CD4-positive, alpha-beta T cell treated with Interleukin-17A for 1 hour (primary cell): ENCODE results near the gene VEPH1.

Source experiments
- DNase-seq: peaks from one replicate; pipeline ENCODE4 v3.0.0-alpha.2; 2020

The VEPH1 gene

DNA sequence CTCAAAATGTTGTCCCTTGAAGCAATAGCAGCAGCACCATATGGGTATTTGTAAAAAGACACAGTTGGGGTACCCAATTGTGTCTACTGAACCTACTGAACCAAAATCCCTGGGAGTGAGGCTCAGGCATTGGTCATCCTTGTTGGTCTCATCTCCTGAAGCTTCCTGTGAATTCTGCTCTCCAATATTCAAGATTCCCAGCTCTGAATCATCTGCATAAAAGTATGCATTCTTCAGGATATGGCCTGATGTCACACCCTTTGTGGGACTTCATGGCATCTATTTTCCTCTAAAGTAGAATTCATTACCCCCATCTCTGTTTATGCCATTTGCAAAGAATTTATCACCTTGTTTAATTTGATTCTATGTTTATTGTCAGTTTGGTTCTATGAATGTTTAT, 79.9 kb downstream of the VEPH1 start:
- no peak for DNase-seq

DNA sequence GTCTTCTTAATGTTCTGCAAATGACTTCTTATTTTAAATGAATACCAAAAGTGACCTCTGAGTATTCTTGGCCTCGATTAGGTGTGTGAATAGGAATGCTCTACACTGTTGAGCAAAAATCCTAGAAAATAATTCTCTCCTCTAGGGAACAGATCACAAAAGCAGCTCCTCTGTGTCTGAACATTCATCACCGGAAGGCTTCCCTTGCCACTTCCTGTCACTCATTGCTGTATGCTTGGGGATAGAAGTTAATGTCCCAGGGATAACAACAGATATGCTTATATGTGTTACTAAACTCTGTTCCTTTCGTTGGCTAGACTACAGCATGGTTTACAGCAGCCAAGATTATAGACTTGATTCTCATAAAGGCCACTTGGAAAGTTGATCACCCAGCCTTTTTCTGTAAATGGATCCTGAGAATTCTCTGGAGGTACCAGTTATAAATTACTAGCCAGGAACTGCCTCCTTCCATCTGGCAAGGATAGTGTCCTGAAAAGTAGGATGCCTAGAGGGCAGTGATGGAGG, 82.5 kb downstream of the VEPH1 start:
- DNase-seq = no peak

DNA sequence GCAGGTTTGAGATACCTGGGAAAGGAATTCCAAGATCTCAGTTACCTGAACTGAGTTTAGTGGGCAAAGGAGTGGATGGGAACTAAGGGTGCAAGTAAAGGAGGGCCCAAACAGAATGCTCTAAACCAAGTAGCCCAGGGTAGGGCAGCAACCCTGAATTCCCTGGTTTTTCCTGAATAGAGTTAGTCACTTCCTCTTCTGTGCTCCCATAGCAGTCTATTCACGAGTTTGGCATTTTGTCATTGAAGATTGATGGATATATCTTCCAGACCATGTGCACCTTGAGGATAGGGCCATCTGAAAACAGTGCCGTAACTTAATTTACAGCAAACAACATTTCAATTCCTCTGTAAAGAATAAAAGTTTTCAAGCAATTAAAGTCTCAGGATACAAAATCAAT, 85.1 kb downstream of the VEPH1 start:
- DNase-seq = no peak

- DNase-seq = no peak
Measured at GRCh38 chr3:157417247-157417646, 86.0 kb downstream of the VEPH1 start.

DNA sequence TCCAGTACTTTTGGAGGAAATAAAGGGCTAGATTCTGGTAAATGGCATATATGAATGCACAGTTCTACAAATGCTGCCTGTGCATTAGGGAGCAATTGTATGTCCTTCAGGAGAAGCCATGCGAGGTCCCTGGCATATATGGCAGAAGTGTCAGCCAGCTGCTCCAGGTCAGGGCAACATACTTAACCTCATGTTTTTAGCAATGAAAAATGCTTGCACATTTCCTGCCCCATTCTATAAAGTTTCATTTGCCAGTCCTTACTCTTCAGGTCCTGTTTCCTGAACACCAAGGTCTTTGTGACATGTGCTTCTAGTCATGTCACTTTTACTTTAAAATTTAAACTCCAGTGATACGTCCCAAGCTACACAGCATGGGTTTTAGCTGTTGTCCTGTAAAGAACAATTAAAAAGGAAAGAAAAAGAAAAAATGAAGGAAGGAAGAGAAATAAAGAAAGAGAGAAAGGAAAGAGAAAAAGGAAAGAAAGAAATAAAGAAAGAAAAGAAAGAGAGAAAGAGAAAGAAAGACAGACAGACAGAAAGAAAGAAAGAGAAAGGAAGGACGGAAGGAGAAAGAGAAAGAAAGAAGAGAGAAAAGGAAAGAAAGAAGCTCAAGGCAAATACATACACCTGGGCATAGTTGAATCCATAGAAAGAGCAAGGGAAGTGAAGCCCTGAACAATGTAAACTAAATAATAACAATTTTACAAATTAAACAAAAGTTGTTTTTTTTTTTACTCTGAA, 86.7 kb downstream of the VEPH1 start:
- DNase-seq = no peak

- DNase-seq = no peak
Measured at GRCh38 chr3:157414861-157415260, 88.4 kb downstream of the VEPH1 start.

GRCh38 chr3:157412323-157412855, 90.8 kb downstream of the VEPH1 start:
- DNase-seq = no peak

- no peak for DNase-seq
Measured at GRCh38 chr3:157410945-157411344, 92.3 kb downstream of the VEPH1 start.

- no peak for DNase-seq
Measured at GRCh38 chr3:157409516-157409915, 93.7 kb downstream of the VEPH1 start.

- DNase-seq = no peak
Measured at GRCh38 chr3:157408499-157409149, 94.6 kb downstream of the VEPH1 start.

DNA sequence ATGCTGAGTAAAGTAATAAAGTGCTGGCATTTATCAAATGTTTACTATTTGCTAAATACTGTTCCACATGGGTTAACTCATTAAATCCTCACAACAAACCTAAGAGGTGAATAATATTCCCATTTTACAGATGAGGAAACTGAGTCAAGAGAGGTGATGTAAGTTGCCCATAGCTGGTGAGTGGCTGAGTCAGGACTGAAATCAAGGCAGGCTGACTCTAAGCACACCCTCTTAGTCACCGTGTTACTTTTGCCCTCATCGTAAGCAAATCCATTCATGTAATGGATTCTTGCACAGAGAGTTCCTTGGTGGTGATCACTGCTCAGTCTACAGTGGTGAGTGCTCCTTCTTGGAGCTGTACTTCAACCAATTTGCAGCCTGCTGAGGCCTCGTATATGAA, 95.4 kb downstream of the VEPH1 start:
- no peak for DNase-seq

- DNase-seq = no peak
Measured at GRCh38 chr3:157406394-157406793, 96.8 kb downstream of the VEPH1 start.

DNA sequence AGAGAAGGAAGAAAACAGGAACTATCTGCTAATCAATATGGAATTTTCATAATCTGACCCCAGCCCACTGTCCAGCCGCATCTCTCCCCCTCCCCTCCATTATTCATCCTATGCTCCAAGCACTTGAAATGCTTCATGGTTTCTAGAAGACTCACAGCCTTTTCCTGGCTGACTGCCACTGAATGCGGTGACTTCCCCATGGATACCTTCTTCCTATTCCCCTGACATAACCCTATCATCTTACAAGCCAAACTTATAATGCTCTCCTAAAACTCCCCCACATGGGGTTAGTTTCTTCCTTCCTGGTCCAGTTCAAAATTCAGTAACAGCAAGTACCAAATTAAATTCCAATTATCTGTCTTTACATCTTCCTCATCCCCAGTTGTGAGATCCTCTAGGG, 97.8 kb downstream of the VEPH1 start:
- DNase-seq = no peak

DNA sequence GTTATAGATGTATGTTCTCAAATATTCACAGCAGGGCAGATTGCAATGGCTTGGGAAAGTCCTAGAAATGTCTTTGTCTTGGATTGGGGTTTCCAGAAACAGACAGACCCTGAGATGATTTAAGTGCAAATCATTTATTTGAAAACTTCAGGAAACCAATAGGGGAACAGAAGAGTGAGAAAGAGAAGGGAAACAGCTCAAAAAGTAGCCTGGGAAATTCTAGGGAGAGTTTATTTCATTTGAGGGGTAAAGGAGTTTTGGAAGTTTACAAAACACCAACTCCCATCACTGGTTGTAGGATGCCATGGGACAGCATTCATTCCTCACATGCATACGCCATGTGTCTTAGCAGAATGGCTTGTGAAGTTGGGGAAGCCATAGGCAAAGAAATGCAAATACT, 98.8 kb downstream of the VEPH1 start:
- no peak for DNase-seq

DNA sequence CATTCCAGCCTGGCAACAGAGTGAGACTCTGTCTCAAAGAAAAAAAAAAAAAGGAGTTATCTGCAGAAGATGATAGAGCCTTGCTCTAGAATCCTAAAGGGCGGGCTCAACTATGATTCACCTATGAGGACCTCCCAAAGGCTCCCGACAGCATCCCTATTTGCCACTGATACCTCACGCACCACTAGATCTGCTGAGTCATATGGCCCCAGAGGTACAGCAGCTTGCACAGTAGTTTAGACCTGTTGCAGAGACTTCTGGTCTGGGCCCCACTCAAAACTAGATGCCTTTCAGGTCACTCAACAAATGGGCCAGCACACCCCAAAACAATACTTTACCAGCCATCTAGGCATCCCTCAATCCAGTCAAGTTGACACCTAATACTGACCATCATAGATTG, 104.6 kb downstream of the VEPH1 start:
- no peak for DNase-seq

DNA sequence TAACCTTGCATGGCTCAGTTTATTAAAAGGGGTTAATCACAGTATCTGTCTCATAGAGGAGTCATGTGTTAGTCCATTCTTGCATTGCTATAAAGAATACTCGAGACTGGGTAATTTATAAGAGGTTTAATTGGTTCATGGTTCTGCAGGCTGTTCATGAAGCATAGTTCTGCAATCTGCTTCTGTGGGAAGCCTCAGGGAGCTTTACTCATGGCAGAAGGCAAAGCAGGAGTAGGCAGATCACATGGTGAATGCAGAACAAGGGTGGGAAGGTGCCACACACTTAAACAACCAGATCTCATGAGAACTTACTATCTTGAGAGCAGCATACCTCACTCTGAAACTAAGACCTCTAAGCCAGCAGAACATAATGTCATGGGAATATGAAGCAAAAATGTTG, 108.8 kb downstream of the VEPH1 start:
- no peak for DNase-seq

DNA sequence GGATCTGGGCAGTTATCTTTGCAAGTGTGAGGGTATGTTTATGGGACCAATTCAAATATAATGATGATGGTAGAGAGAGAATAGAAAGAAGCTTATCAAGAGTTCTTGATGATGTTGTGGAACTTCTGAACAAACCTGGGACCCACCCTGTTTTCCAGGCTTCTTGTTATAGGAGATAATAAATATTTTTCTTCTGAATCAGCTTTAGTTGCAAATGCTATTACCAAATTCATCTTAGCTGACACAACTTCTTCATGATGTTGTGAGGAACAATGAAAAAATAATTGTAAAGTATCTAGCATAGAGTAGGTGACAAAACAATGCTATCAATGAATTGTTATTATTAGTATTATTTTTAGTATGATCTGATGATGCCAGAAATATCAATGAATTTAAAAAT, 110.1 kb downstream of the VEPH1 start:
- DNase-seq = no peak

GRCh38 chr3:157392104-157392503, 111.1 kb downstream of the VEPH1 start:
- DNase-seq = no peak

- no peak for DNase-seq
Measured at GRCh38 chr3:157390713-157391515, 112.3 kb downstream of the VEPH1 start.

DNA sequence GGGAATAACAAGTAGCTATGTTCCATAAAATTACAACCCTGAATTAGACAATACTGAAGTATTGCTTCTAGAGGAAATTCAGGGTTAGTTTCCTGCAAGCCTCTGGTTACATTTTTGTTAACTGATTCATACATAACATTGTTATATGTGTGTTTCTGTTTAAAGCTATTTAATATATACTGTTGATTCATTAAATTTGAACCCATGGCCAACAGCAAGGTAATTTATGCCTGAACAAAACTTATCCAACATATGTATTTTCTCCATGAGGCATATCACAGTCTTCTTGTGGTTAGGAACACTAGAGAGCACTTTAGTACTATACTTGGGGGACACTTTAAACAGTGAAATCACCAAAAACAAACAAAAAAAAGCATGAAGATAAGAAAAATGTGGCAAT, 114.2 kb downstream of the VEPH1 start:
- no peak for DNase-seq

DNA sequence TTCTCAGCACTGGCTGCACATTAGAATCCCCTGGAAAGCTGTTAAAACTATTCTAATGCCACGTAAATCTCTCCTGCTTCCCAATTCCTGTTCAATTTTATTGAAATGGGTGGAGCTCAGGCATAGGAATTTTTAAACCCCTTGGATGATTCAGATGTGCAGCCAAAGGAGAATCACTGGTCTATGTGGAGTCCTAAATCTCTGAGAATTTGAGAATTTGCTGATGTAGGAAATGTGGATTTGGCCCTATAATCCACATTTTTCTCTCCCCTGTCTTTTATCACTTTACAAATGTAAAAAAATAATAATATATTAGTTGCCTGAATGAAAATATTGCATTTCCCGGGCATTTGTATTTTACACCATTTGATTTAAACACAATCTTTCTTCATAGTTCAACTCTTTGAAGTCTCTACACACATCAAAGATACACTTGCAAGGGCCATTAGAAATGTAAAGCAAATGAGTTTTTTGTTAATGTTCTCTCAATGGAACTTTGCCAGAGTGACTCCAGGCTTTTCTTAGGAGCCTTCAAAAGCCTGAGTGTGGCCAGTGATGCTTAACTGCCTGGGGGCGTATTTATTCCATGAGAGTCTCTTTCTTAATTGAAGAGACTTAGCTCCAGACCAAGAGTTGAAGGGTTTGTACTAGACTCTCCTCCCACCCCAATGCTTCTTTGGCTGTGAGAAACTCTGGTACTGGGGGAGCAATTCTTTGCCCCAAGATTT, 115.3 kb downstream of the VEPH1 start:
- DNase-seq = no peak

- no peak for DNase-seq
Measured at GRCh38 chr3:157384491-157384890, 118.7 kb downstream of the VEPH1 start.

- DNase-seq = no peak
Measured at GRCh38 chr3:157384031-157384430, 119.2 kb downstream of the VEPH1 start.
